K562 (cell line): Measurements from ENCODE around the gene MAST3. TPM values are rescaled to one million over a fixed set of nuclear protein-coding genes. Genes with fewer than 3 reads are reported as not detected.

Experiments
- ARID3A ChIP-seq: IDR thresholded peaks from 2 replicates; pipeline ENCODE4 v1.6.1; 2012; ENCODE audit warnings: low read depth, low read length, improper control_type of control experiment, borderline replicate concordance
- ARID3B ChIP-seq: fragments of 250-450 bp; sonication (Bioruptor Pico); IDR thresholded peaks from 2 replicates; pipeline ENCODE4 v1.4.0; 2020; ENCODE audit warnings: borderline replicate concordance
- ATF4 ChIP-seq: fragments of 450-650 bp; formaldehyde crosslinking; IDR thresholded peaks from 2 replicates; pipeline ENCODE4 v1.4.0; 2022; ENCODE audit warnings: mild to moderate bottlenecking, moderate library complexity
- CREM ChIP-seq: IDR thresholded peaks from 2 replicates; pipeline ENCODE4 v1.6.1; 2014; ENCODE audit warnings: antibody characterized with exemption, low read depth
- ETS1 ChIP-seq: conservative IDR thresholded peaks from 2 replicates; pipeline ENCODE4 v1.6.1; 2011; ENCODE audit warnings: low read depth, mild to moderate bottlenecking, low read length; ENCODE audit not compliant: control insufficient read depth
- LCOR ChIP-seq: sonication (generic); formaldehyde crosslinking; IDR thresholded peaks from 2 replicates; pipeline ENCODE4 v1.8.0; 2022; ENCODE audit warnings: mild to moderate bottlenecking, missing genetic modification reagents
- MAFF ChIP-seq: IDR thresholded peaks from 2 replicates; pipeline ENCODE4 v1.6.1; 2012; ENCODE audit warnings: low read length, improper control_type of control experiment
- POLR2A ChIP-seq: fragments of 450-650 bp; conservative IDR thresholded peaks from 2 replicates; pipeline ENCODE4 v1.6.1; 2016
- REST ChIP-seq, 2 experiments: fragments of 450-650 bp; formaldehyde crosslinking in 1 of 2; IDR thresholded peaks; 2 replicates each; pipeline versions ENCODE4 v1.4.0 to v1.6.1; 2014 to 2020; ENCODE audit warnings: mild to moderate bottlenecking in 2 of 2, borderline replicate concordance in 1 of 2, low read depth in 1 of 2
- ZNF507 ChIP-seq: conservative IDR thresholded peaks from 2 replicates; pipeline ENCODE4 v1.6.1; 2017; ENCODE audit warnings: missing genetic modification characterization, missing compliant biosample characterization
- ZNF699 ChIP-seq: fragments of 250-450 bp; sonication (Bioruptor Pico); IDR thresholded peaks from 2 replicates; pipeline ENCODE4 v1.8.0; 2021; ENCODE audit warnings: mild to moderate bottlenecking, moderate library complexity; ENCODE audit not compliant: insufficient replicate concordance
- ZNF764 ChIP-seq: fragments of 250-450 bp; sonication (Bioruptor Pico); IDR thresholded peaks from 2 replicates; pipeline ENCODE4 v1.4.0; 2020; ENCODE audit warnings: low read depth, mild to moderate bottlenecking, moderate library complexity
- polyA plus RNA-seq, 8 experiments: library from polyadenylated mRNA; depleted of rRNA in 4 of 8; stranded (reverse) in 5 of 8; unstranded in 3 of 8; fragments of >200 nt; fragmentation: Nextera tagmentation in 2 of 8; fragmentation: Illumina TruSeq in 1 of 8; extraction: Ambion mirVana in 2 of 8; extraction: Trizol in 1 of 8; gene quantifications; 2 replicates each; pipeline versions ENCODE4 v1.2.1 to v1.2.3, GENCODE V29; 2011 to 2014; ENCODE audit warnings: inconsistent platforms in 1 of 8, missing spikeins in 1 of 8
- total RNA-seq, 7 experiments: library from RNA; depleted of rRNA in 6 of 7; stranded (reverse); fragments of >200 nt in 6 of 7; fragmentation: Illumina TruSeq in 2 of 7; extraction: Trizol in 2 of 7; gene quantifications; 2 replicates each; pipeline versions ENCODE4 v1.2.1 to v1.2.3, GENCODE V29; 2011 to 2021; ENCODE audit warnings: low replicate concordance in 1 of 7

MAST3 gene
- total and polyA plus RNA-seq, 9 of the 15 experiments (the other 6 are each of a cell fraction or from before 2014, with no cell fraction given), result 0.94 to 9.9 (median 2.4) TPM

- TF ChIP-seq MAFF (no peak), POLR2A (no peak), ZNF699 (CRISPR knock-in tag) (no peak), ARID3B (CRISPR knock-in tag) (no peak), ARID3A (no peak), ZNF764 (CRISPR knock-in tag) (no peak), CREM (no peak), ZNF507 (tag) (no peak), ATF4 (CRISPR knock-in tag) (no peak), ETS1 (0 out of 2 replicates have a peak, but pooled peaks have one; percentile 26), LCOR (no peak), REST (IDR thresholded peaks at IDR 0.05; ENCODE audit: borderline replicate concordance) (no peak), REST (CRISPR knock-in tag; IDR thresholded peaks at IDR 0.05; ENCODE audit: low read depth) (no peak)
These were observed 60.0 kb downstream of the MAST3 start (continued) for GRCh38 chr19:18157465-18158063.
